ENCODE data around the gene SLC6A6. TPM values are rescaled to one million over a fixed set of nuclear protein-coding genes. Genes with fewer than 3 reads are reported as not detected.

SLC6A6 gene
- total and polyA plus RNA-seq, 10 of the 15 experiments (the other 5 are each of a cell fraction or from before 2014, with no cell fraction given) = 5.6 to 47.0 (median 20.2) TPM

DNA sequence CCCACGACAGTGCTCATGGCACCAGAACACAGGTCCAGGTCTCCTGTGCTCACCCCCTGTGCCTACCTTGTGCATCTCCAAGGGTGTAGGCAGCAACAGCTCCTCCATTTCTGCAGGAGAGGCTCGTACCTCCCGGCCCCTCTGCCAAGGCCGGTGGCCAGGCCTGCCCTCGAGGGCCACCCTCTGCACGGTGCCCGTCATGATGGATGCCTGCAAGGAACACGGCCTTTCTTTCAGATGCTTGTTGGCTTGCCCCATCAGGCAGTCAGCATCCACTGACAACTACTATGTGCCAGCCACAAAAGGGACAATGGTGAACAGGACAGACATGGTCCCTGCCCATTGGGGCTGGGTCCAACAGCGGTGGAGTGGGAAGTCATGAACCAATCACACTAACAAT lies 93.9 kb downstream of the SLC6A6 start:
- H3K9me3 ChIP-seq (replicated peaks; ENCODE audit: control insufficient read depth, insufficient read depth, low read length) = no peaks in the 10 kb centered on the region

More for the DNA sequence above, 93.9 kb downstream of the SLC6A6 start:
- FAIRE-seq (no peak), ATAC-seq (no peak), DNase-seq (ENCODE audit: low read depth, low spot score) (no peak)
- no peak for TF ChIP-seq ZNF24 (IDR thresholded peaks at IDR 0.05)
- no peak for TF ChIP-seq CBX3 (IDR thresholded peaks at IDR 0.05; ENCODE audit: borderline replicate concordance, low read depth)
- TF ChIP-seq RCOR1 (conservative IDR thresholded peaks at IDR 0.05; ENCODE audit: low read depth, low read length) = no peak
- TF ChIP-seq, protein P1, sequence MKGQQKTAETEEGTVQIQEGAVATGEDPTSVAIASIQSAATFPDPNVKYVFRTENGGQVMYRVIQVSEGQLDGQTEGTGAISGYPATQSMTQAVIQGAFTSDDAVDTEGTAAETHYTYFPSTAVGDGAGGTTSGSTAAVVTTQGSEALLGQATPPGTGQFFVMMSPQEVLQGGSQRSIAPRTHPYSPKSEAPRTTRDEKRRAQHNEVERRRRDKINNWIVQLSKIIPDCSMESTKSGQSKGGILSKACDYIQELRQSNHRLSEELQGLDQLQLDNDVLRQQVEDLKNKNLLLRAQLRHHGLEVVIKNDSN (IDR thresholded peaks at IDR 0.05; ENCODE audit: borderline replicate concordance, extremely low read length, insufficient read depth, low read depth, low read length) = no peak
- no peak for TF ChIP-seq MEF2A (IDR thresholded peaks at IDR 0.05; ENCODE audit: insufficient read depth, low read depth, low read length)
- TF ChIP-seq, protein P2, sequence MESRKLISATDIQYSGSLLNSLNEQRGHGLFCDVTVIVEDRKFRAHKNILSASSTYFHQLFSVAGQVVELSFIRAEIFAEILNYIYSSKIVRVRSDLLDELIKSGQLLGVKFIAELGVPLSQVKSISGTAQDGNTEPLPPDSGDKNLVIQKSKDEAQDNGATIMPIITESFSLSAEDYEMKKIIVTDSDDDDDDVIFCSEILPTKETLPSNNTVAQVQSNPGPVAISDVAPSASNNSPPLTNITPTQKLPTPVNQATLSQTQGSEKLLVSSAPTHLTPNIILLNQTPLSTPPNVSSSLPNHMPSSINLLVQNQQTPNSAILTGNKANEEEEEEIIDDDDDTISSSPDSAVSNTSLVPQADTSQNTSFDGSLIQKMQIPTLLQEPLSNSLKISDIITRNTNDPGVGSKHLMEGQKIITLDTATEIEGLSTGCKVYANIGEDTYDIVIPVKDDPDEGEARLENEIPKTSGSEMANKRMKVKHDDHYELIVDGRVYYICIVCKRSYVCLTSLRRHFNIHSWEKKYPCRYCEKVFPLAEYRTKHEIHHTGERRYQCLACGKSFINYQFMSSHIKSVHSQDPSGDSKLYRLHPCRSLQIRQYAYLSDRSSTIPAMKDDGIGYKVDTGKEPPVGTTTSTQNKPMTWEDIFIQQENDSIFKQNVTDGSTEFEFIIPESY (IDR thresholded peaks at IDR 0.05) = no peak
- no peak for TF ChIP-seq IRF4 (IDR thresholded peaks at IDR 0.05; ENCODE audit: low read depth, low read length)
- TF ChIP-seq GATAD2B (conservative IDR thresholded peaks at IDR 0.05; ENCODE audit: low read depth) = no peak
- TF ChIP-seq KDM1A (IDR thresholded peaks at IDR 0.05; ENCODE audit: borderline replicate concordance) = no peak
- TF ChIP-seq, protein P3, sequence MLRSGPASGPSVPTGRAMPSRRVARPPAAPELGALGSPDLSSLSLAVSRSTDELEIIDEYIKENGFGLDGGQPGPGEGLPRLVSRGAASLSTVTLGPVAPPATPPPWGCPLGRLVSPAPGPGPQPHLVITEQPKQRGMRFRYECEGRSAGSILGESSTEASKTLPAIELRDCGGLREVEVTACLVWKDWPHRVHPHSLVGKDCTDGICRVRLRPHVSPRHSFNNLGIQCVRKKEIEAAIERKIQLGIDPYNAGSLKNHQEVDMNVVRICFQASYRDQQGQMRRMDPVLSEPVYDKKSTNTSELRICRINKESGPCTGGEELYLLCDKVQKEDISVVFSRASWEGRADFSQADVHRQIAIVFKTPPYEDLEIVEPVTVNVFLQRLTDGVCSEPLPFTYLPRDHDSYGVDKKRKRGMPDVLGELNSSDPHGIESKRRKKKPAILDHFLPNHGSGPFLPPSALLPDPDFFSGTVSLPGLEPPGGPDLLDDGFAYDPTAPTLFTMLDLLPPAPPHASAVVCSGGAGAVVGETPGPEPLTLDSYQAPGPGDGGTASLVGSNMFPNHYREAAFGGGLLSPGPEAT (IDR thresholded peaks at IDR 0.05; ENCODE audit: low read depth) = no peak
- TF ChIP-seq, protein P4, sequence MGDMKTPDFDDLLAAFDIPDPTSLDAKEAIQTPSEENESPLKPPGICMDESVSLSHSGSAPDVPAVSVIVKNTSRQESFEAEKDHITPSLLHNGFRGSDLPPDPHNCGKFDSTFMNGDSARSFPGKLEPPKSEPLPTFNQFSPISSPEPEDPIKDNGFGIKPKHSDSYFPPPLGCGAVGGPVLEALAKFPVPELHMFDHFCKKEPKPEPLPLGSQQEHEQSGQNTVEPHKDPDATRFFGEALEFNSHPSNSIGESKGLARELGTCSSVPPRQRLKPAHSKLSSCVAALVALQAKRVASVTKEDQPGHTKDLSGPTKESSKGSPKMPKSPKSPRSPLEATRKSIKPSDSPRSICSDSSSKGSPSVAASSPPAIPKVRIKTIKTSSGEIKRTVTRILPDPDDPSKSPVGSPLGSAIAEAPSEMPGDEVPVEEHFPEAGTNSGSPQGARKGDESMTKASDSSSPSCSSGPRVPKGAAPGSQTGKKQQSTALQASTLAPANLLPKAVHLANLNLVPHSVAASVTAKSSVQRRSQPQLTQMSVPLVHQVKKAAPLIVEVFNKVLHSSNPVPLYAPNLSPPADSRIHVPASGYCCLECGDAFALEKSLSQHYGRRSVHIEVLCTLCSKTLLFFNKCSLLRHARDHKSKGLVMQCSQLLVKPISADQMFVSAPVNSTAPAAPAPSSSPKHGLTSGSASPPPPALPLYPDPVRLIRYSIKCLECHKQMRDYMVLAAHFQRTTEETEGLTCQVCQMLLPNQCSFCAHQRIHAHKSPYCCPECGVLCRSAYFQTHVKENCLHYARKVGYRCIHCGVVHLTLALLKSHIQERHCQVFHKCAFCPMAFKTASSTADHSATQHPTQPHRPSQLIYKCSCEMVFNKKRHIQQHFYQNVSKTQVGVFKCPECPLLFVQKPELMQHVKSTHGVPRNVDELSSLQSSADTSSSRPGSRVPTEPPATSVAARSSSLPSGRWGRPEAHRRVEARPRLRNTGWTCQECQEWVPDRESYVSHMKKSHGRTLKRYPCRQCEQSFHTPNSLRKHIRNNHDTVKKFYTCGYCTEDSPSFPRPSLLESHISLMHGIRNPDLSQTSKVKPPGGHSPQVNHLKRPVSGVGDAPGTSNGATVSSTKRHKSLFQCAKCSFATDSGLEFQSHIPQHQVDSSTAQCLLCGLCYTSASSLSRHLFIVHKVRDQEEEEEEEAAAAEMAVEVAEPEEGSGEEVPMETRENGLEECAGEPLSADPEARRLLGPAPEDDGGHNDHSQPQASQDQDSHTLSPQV (IDR thresholded peaks at IDR 0.05) = no peak
- ChIA-PET SMC1A (ENCODE audit: uncharacterized antibody, unreplicated experiment) (no interaction called here), RAD21 (ENCODE audit: unreplicated experiment) (no interaction called here), CTCF (interaction anchor here (1.3 to 1.4 kb wide), 2 partner anchors 11 to 13 kb away, joined by 3 to 4 read pairs; no protein-coding TSS in a partner anchor), POLR2A (no interaction called here)
- Histone ChIP-seq H3K9ac (ENCODE audit: control insufficient read depth, insufficient read depth, low read length) (no peak overlapping the region), H2AFZ (ENCODE audit: control insufficient read depth, low read depth, low read length) (no peak overlapping the region), H3K27ac (ENCODE audit: control insufficient read depth, insufficient read depth) (no peak overlapping the region), H3K4me2 (ENCODE audit: control insufficient read depth, insufficient read depth) (no peak overlapping the region), H3K79me2 (ENCODE audit: control insufficient read depth, insufficient read depth, low read length) (no peaks in the 10 kb centered on the region), H3K27me3 (replicated peaks in 1 of 2; ENCODE audit: control insufficient read depth in 2 of 2, insufficient read depth in 2 of 2, low read length in 1 of 2) (no peaks in the 10 kb centered on the region), H3K4me3 (no peak overlapping the region), H3K36me3 (ENCODE audit: control insufficient read depth in 2 of 2, insufficient read depth in 2 of 2, low read length in 1 of 2) (no peaks in the 10 kb centered on the region; a peak in 1 of 4 replicates), H3K4me1 (ENCODE audit: control insufficient read depth, insufficient read depth, low read length) (no peaks in the 10 kb centered on the region), H4K20me1 (ENCODE audit: control insufficient read depth, insufficient read depth) (no peaks in the 10 kb centered on the region)
- BruUV-seq (replicated peaks) = no TSS peak
- 67% methylated on average over 9 of the region's 9 CpGs for WGBS (ENCODE audit: insufficient coverage, insufficient replicate concordance, low lambda C conversion rate, missing lambda C conversion rate)
- in situ Hi-C loops (cut with MboI) (no loop called here), intact Hi-C loops (cut with micrococcal nuclease; ENCODE audit: unreplicated experiment) (no loop called here)

Measured in GM12878 (cell line).